ENCODE measurements around the gene TGDS.

Gene TGDS

DNA sequence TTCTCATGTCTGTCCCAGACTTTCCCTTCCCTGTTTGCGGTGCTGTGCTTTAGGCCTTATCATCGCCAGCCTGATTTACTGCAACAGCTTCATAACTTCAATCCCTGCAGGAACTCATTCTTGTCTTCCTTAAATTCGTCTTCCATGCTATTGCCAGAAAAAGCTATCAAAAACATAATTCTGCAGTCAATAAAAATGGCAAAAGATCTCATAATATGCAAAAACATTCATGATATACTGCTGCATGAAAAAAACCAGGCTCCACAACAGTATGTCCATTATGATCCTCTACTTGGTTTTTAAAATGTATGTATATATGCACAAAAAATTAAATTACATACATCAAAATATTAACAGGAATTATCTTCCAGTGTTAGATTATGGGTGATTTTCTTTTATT is 28.4 kb downstream of the TGDS start:
- Histone ChIP-seq H2AFZ (no peak overlapping the region), H3K9me3 (ENCODE audit: control insufficient read depth, low read length) (no peaks in the 10 kb centered on the region), H3K4me3 (ENCODE audit: low read depth, low read length) (no peak overlapping the region), H3K4me1 (no peaks in the 10 kb centered on the region), H3K27me3 (ENCODE audit: control insufficient read depth, insufficient read depth, low read length) (no peaks in the 10 kb centered on the region), H3K79me2 (no peaks in the 10 kb centered on the region), H3K36me3 (ENCODE audit: control insufficient read depth, insufficient read depth, low read length) (no peaks in the 10 kb centered on the region), H3K4me2 (ENCODE audit: low read length) (no peak overlapping the region), H3K27ac (no peak overlapping the region), H3K9ac (no peak overlapping the region)
- TF ChIP-seq, protein P1, sequence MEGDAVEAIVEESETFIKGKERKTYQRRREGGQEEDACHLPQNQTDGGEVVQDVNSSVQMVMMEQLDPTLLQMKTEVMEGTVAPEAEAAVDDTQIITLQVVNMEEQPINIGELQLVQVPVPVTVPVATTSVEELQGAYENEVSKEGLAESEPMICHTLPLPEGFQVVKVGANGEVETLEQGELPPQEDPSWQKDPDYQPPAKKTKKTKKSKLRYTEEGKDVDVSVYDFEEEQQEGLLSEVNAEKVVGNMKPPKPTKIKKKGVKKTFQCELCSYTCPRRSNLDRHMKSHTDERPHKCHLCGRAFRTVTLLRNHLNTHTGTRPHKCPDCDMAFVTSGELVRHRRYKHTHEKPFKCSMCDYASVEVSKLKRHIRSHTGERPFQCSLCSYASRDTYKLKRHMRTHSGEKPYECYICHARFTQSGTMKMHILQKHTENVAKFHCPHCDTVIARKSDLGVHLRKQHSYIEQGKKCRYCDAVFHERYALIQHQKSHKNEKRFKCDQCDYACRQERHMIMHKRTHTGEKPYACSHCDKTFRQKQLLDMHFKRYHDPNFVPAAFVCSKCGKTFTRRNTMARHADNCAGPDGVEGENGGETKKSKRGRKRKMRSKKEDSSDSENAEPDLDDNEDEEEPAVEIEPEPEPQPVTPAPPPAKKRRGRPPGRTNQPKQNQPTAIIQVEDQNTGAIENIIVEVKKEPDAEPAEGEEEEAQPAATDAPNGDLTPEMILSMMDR (IDR thresholded peaks at IDR 0.05), result no peak

DNA sequence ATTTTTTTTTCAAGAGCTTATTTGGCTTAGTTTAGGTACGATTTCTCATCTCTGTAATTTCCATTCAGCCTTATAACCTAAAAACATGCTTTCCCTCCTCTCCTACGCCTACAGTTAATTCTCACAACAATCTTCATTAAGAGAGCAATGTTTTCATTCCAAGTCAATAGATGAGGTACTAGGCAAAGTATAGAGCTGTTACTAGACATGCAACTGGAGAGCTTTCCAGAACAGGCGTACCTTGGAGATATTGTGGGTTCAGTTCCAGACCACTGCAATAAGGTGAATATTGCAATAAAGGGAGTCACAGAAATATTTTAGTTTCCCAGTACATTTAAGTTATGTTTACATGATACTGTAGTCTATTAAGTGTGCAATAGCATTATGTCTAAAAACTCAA is 34.8 kb downstream of the TGDS start:
- TF ChIP-seq, protein P1 (IDR thresholded peaks at IDR 0.05), result no peak
- H3K9ac ChIP-seq, result no peak overlapping the region
- no peak overlapping the region for H3K4me3 ChIP-seq (ENCODE audit: low read depth, low read length)
- H3K27me3 ChIP-seq (ENCODE audit: control insufficient read depth, insufficient read depth, low read length), result no peaks in the 10 kb centered on the region
- no peak overlapping the region for H3K27ac ChIP-seq
- H3K4me1 ChIP-seq, result no peaks in the 10 kb centered on the region
- no peaks in the 10 kb centered on the region for H3K36me3 ChIP-seq (ENCODE audit: control insufficient read depth, insufficient read depth, low read length)
- no peaks in the 10 kb centered on the region for H3K9me3 ChIP-seq (ENCODE audit: control insufficient read depth, low read length)
- H2AFZ ChIP-seq, result no peak overlapping the region
- no peak overlapping the region for H3K4me2 ChIP-seq (ENCODE audit: low read length)
- H3K79me2 ChIP-seq, result no peaks in the 10 kb centered on the region

DNA sequence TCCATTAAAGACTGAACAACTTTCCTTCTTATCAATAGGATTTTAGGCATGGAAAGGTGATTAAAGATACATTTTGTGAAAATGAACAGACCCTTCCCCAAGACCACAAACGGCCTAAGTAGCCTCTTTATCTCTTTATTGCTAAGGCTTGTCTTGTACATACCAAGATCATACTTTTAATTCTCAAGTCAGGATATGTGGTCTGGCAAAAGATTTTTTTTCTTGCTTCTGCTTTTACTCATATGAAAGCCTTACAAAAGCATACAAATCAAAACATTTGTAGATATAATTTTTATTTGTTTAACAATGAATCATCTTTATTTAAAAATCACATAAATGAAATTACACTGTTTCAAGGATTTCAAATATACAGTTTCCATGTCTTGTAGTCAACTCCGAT is 35.8 kb downstream of the TGDS start:
- no peak overlapping the region for H3K9ac ChIP-seq
- no peaks in the 10 kb centered on the region for H3K4me1 ChIP-seq
- no peak overlapping the region for H2AFZ ChIP-seq
- no peak overlapping the region for H3K27ac ChIP-seq
- no peak overlapping the region for H3K4me2 ChIP-seq (ENCODE audit: low read length)
- TF ChIP-seq, protein P1 (IDR thresholded peaks at IDR 0.05), result no peak
- no peaks in the 10 kb centered on the region for H3K79me2 ChIP-seq
- no peaks in the 10 kb centered on the region for H3K27me3 ChIP-seq (ENCODE audit: control insufficient read depth, insufficient read depth, low read length)
- H3K9me3 ChIP-seq (ENCODE audit: control insufficient read depth, low read length), result no peaks in the 10 kb centered on the region
- no peaks in the 10 kb centered on the region for H3K36me3 ChIP-seq (ENCODE audit: control insufficient read depth, insufficient read depth, low read length)
- H3K4me3 ChIP-seq (ENCODE audit: low read depth, low read length), result no peak overlapping the region

DNA sequence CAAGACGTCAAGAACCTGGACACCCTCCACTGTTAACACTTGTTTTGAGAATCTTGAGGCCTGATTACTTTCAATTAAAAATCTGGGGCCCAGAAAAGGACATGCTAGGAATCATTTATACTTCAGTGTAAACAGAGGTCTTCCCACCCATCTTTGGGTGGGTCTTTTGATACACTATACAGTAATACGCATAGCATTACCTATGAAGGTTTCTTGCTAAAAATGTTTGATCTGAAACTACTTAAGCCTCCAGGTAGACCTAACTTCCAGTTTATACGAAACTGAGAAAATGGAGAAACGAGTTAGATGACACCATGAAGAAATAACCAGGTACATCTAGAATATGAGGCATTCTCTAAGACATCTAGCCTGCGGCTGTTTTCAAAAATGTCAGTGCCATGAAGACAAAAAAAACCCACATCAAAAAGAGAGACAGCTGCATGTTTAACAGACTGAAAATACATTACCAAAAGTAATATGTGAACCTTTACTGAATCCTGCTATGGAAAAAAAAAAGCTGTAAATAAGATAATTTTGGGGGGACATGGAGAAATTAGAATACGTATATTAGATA is 36.6 kb downstream of the TGDS start:
- Histone ChIP-seq H3K36me3 (ENCODE audit: control insufficient read depth, insufficient read depth, low read length) (no peaks in the 10 kb centered on the region), H3K9ac (no peak overlapping the region), H3K4me1 (no peaks in the 10 kb centered on the region), H3K79me2 (no peaks in the 10 kb centered on the region), H2AFZ (no peak overlapping the region), H3K27ac (no peak overlapping the region), H3K4me2 (ENCODE audit: low read length) (no peak overlapping the region), H3K9me3 (ENCODE audit: control insufficient read depth, low read length) (no peaks in the 10 kb centered on the region), H3K4me3 (ENCODE audit: low read depth, low read length) (no peak overlapping the region), H3K27me3 (ENCODE audit: control insufficient read depth, insufficient read depth, low read length) (no peaks in the 10 kb centered on the region)
- TF ChIP-seq, protein P1 (IDR thresholded peaks at IDR 0.05), result no peak

DNA sequence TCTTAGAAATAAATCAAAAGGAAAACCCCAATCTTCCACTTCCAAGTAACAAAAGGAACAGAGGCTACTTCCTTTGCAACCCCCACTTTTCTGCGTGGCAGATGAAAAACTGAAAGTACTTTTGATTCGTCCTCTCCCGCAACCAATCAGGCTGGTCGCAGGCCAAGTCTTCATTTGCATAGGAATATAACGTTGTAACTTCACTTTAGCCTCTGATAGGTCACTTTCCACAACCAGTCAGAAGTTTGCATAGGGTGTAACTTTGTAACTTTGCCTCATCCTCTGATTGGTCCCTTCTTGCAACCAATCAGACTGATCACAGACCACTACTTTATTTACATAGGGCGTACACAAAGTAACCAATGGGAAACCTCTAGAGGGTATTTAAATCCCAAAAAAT is 37.2 kb downstream of the TGDS start:
- Histone ChIP-seq H3K27me3 (ENCODE audit: control insufficient read depth, insufficient read depth, low read length) (no peaks in the 10 kb centered on the region), H3K4me3 (ENCODE audit: low read depth, low read length) (no peak overlapping the region), H3K9ac (no peak overlapping the region), H3K9me3 (ENCODE audit: control insufficient read depth, low read length) (no peaks in the 10 kb centered on the region), H2AFZ (no peak overlapping the region), H3K27ac (no peak overlapping the region), H3K4me2 (ENCODE audit: low read length) (no peak overlapping the region), H3K4me1 (no peaks in the 10 kb centered on the region), H3K79me2 (no peaks in the 10 kb centered on the region), H3K36me3 (ENCODE audit: control insufficient read depth, insufficient read depth, low read length) (no peaks in the 10 kb centered on the region)
- TF ChIP-seq, protein P1 (IDR thresholded peaks at IDR 0.05), result no peak

All from parathyroid adenoma (tissue), 2 donors.